ENCODE measurements around the gene HSD11B2.

The HSD11B2 gene

GRCh38 chr16:67399218-67399733 is 31.6 kb upstream of the HSD11B2 start:
- DNase-seq = no peak
- H3K4me3 ChIP-seq (ENCODE audit: low read depth, low read length) = no peak overlapping the region
- H3K27me3 ChIP-seq = no peaks in the 10 kb centered on the region
- no peaks in the 10 kb centered on the region for H3K36me3 ChIP-seq
- H3K4me1 ChIP-seq = peaks cover 38% of the 10 kb centered on the region
- TF ChIP-seq CTCF (IDR thresholded peaks at IDR 0.05; ENCODE audit: low read depth, low read length) = 0 out of 2 replicates have a peak, but pooled peaks have one; percentile 17
- no peaks in the 10 kb centered on the region for H3K9me3 ChIP-seq

- Histone ChIP-seq H3K27me3 (no peaks in the 10 kb centered on the region), H3K4me3 (ENCODE audit: low read depth, low read length) (no peak overlapping the region), H3K9me3 (no peaks in the 10 kb centered on the region), H3K4me1 (peaks cover 37% of the 10 kb centered on the region), H3K36me3 (no peaks in the 10 kb centered on the region)
- DNase-seq = peak; percentile 72
- TF ChIP-seq CTCF (IDR thresholded peaks at IDR 0.05; ENCODE audit: low read depth, low read length) = no peak
Observed at GRCh38 chr16:67399749-67400704, 30.9 kb upstream of the HSD11B2 start.

- peaks cover 30% of the 10 kb centered on the region for H3K4me1 ChIP-seq
- H3K9me3 ChIP-seq = no peaks in the 10 kb centered on the region
- H3K36me3 ChIP-seq = no peaks in the 10 kb centered on the region
- H3K27me3 ChIP-seq = no peaks in the 10 kb centered on the region
- TF ChIP-seq CTCF (IDR thresholded peaks at IDR 0.05; ENCODE audit: low read depth, low read length) = no peak
- DNase-seq = no peak
- H3K4me3 ChIP-seq (ENCODE audit: low read depth, low read length) = no peak overlapping the region
Observed at GRCh38 chr16:67400901-67401300, 30.0 kb upstream of the HSD11B2 start.

- peaks cover 17% of the 10 kb centered on the region for H3K4me1 ChIP-seq
- TF ChIP-seq CTCF (IDR thresholded peaks at IDR 0.05; ENCODE audit: low read depth, low read length) = no peak
- H3K27me3 ChIP-seq = no peaks in the 10 kb centered on the region
- H3K9me3 ChIP-seq = no peaks in the 10 kb centered on the region
- DNase-seq = no peak
- no peaks in the 10 kb centered on the region for H3K36me3 ChIP-seq
- H3K4me3 ChIP-seq (ENCODE audit: low read depth, low read length) = no peak overlapping the region
Observed at GRCh38 chr16:67403976-67404555, 26.9 kb upstream of the HSD11B2 start.

GRCh38 chr16:67404740-67405226 is 26.1 kb upstream of the HSD11B2 start:
- Histone ChIP-seq H3K9me3 (no peaks in the 10 kb centered on the region), H3K4me1 (peaks cover 9% of the 10 kb centered on the region), H3K4me3 (ENCODE audit: low read depth, low read length) (no peak overlapping the region), H3K27me3 (no peaks in the 10 kb centered on the region), H3K36me3 (no peaks in the 10 kb centered on the region)
- TF ChIP-seq CTCF (IDR thresholded peaks at IDR 0.05; ENCODE audit: low read depth, low read length) = no peak
- DNase-seq = no peak

Measured in BE2C (cell line).